Renal cortex interstitium (tissue), 11 donors: ENCODE measurements around the gene PRLR. TPM values are rescaled to one million over a fixed set of nuclear protein-coding genes. Genes with fewer than 3 reads are reported as not detected.

Experiments
- DNase-seq, 11 donors: peaks; one replicate each; pipeline ENCODE4 v3.0.0-alpha.2; 2013; ENCODE audit warnings: low read depth in 9 of 11, low spot score in 4 of 11; ENCODE audit errors: extremely low read depth in 1 of 11
- polyA plus RNA-seq, 3 donors: library from polyadenylated mRNA; unstranded; fragments of 120-200 nt; gene quantifications; one replicate each; pipeline ENCODE4 v1.2.1, GENCODE V29; 2013; ENCODE audit not compliant: insufficient read length in 3 of 3

Gene PRLR
- polyA plus RNA-seq, 3 donors = 33.0 to 49.8 (median 47.5) TPM

- no peak for DNase-seq
Measured at GRCh38 chr5:35177783-35178182, 52.5 kb downstream of the PRLR start.

- DNase-seq = no peak
Measured at GRCh38 chr5:35172533-35172932, 57.8 kb downstream of the PRLR start.

GRCh38 chr5:35171991-35172390 lies 58.3 kb downstream of the PRLR start:
- no peak for DNase-seq

GRCh38 chr5:35171078-35171477 lies 59.2 kb downstream of the PRLR start:
- no peak for DNase-seq

GRCh38 chr5:35166043-35166442 lies 64.2 kb downstream of the PRLR start:
- no peak for DNase-seq

GRCh38 chr5:35164860-35165542 lies 65.3 kb downstream of the PRLR start:
- DNase-seq = no peak

- DNase-seq = no peak
Measured at GRCh38 chr5:35163710-35164033, 66.6 kb downstream of the PRLR start.

GRCh38 chr5:35162848-35163709 lies 67.2 kb downstream of the PRLR start:
- DNase-seq = no peak

GRCh38 chr5:35161652-35162273 lies 68.5 kb downstream of the PRLR start:
- no peak for DNase-seq

- DNase-seq = no peak
Measured at GRCh38 chr5:35160486-35161116, 69.7 kb downstream of the PRLR start.

GRCh38 chr5:35159370-35159742 lies 70.9 kb downstream of the PRLR start:
- peak in 4 of 11 donors; percentile 7 to 32 (median 14) for DNase-seq

GRCh38 chr5:35158622-35159369 lies 71.5 kb downstream of the PRLR start:
- no peak for DNase-seq

GRCh38 chr5:35158204-35158603 lies 72.1 kb downstream of the PRLR start:
- no peak for DNase-seq

GRCh38 chr5:35153375-35153932 lies 76.8 kb downstream of the PRLR start:
- no peak for DNase-seq

GRCh38 chr5:35152733-35153132 lies 77.6 kb downstream of the PRLR start:
- no peak for DNase-seq

GRCh38 chr5:35151146-35151920 lies 79.0 kb downstream of the PRLR start:
- DNase-seq = peak in 8 of 11 donors; percentile 16 to 69 (median 40)

- DNase-seq = no peak
Measured at GRCh38 chr5:35149041-35149440, 81.2 kb downstream of the PRLR start.

- no peak for DNase-seq
Measured at GRCh38 chr5:35146406-35146805, 83.9 kb downstream of the PRLR start.
